GM12892 (cell line): ENCODE data around the gene FAM222B.

Source experiments
- DNase-seq: peaks from one replicate; pipeline ENCODE4 v3.0.0; 2011; ENCODE audit not compliant: insufficient read length
- FAIRE-seq: peaks from 2 replicates; lab custom pipeline; 2011; peaks lifted over from hg19 to GRCh38; lab: Jason Lieb, UNC
- POLR2A ChIP-seq: IDR thresholded peaks from 2 replicates; pipeline ENCODE4 v1.6.1; 2011; ENCODE audit warnings: low read depth, low read length, control low read depth
- POLR2AphosphoS5 ChIP-seq: IDR thresholded peaks from 2 replicates; pipeline ENCODE4 v1.6.1; 2011; ENCODE audit warnings: low read depth, low read length, control low read depth
- TAF1 ChIP-seq: IDR thresholded peaks from 2 replicates; pipeline ENCODE4 v1.6.1; 2011; ENCODE audit warnings: low read depth, mild to moderate bottlenecking, control low read depth, low read length, borderline replicate concordance

The FAM222B gene

DNA sequence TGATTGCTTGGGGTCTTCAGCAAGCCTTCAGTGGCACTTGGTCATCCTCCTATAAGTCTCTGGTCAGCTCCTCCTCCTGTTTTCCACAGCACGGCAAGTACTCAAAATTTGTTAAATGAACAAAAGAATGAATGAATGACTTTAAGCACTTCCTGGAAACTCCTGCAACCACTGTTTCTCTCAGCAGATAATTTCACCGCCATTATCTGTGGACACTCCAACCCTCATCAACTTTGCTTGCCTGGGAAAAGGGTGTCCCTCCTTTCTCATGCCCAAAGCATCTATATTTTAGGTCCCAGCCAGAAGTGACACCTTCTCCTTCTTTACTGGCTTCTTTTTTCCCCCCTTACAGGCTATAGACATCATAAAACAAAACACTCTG, 135.3 kb downstream of the FAM222B start:
- DNase-seq = no peak
- TF ChIP-seq POLR2AphosphoS5 (no peak), POLR2A (no peak), TAF1 (no peak)
- FAIRE-seq = no peak

DNA sequence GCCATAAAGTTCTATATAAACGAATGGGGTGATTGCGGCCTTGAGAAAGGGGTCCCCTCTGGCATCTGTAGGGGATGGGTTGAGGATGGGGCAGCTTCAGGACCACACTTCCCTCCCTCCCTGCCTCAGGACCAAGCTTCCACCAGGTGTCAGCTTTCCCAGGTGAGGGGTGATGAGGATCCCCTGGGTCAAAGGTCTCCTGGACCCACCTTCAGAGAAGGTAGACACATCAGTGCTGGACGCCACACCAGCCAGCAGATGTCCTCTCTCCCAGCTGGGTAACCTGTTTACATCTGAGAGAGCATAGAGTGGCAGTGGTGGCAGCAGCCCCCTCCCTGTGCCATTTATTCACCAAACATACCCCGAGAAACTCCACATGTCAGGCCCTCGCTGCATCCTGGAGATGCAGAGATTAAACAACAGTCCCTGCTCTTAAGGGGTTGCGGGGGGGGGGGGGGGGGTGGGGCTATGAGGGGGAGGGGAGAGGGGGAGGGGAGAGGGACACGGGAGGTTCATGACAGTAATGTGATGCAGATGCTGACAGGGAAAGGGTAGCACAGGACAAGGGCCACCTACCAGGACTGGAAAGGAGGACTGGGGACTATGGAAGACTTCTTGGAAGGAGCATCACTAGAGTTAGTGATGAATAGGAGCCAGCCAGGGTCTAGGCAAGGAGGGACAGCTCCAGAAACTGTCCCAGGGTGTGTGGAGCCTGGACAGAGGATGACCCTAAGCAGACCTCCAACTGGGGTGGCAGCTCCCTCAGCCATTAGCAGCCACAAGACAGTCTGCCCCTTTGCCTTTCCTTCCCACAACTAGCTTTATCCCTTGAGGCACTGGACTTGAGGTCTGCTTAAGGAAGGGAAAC, 135.9 kb downstream of the FAM222B start:
- FAIRE-seq = no peak
- no peak for DNase-seq
- TF ChIP-seq POLR2A (no peak), TAF1 (no peak), POLR2AphosphoS5 (no peak)
